Cerebellar cortex (tissue), 1 donor: Measurements from ENCODE around the gene CD164.
"Not testable (repeated sequence)": the region's sequence is repeated elsewhere in the genome, so short reads cannot be mapped to it uniquely, and the experiment has no call there.

Experiments
- DNase-seq: peaks from one replicate; pipeline ENCODE4 v3.0.0-alpha.2; 2015; ENCODE audit warnings: low spot score

CD164 gene

DNA sequence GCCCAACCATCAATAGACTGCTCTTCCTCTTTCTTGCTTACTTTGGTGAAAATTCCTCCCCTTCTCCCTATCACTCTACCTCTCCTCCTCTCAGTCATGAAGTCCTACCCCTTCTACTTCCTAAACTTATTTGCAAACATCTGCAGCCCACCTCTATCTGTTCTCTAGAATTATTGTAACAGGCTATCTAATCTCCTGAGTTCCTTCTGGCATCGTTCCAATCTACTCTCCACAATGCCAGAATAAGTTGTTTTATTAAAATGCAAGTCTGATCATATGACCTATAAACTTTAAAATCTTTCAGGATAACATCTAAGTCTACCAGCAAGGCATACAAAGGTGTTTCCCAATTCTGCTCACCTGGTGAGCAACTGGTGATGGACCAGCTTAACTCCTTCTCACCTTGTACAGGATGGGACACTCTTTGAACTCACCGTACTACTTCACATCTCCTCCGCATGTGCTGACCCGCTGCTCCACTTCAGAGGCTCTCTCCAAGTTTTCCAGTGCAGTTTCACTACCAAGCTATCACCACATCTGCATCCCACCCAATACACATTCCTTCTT, 7.9 kb downstream of the CD164 start:
- DNase-seq: no peak

DNA sequence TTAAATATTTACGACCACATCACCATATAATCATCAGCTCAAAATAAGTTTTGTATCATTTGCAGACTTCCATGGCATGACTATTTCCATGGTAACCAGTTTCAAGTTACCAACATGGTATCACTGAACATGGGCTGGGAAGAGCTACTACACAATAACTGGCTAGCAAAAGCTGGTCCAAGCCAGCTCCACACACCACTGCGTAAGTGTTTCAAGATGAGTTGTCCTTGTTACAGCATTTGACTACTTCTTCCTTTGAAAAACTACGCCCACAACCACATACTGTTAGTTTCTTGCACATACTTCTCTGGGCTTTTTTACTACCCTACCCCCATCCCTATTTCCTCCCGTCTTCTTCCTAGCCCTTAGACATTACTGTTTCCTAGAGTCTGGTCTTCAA, 8.5 kb downstream of the CD164 start:
- DNase-seq: no peak

DNA sequence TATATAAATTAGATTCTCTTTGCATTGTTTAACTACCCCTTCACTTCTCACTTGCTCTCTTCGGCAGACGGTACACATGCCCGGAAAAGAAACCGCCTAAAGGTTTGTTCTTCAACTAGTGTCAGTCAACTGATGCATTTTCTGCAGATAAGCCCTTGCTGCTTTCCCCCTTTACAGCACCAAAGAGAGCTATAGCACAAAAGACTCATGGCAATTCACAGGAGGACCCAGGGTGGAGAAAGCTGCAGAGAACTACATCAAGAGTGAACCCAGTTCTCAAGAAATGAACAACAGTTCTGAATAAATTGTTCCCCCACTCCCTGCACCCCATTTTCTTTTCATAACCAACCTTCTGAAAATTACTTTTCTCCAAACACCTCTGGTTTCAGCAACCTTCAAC, 8.9 kb downstream of the CD164 start:
- DNase-seq: no peak

- DNase-seq: no peak
Measured at GRCh38 chr6:109372130-109372529, 10.1 kb downstream of the CD164 start.

DNA sequence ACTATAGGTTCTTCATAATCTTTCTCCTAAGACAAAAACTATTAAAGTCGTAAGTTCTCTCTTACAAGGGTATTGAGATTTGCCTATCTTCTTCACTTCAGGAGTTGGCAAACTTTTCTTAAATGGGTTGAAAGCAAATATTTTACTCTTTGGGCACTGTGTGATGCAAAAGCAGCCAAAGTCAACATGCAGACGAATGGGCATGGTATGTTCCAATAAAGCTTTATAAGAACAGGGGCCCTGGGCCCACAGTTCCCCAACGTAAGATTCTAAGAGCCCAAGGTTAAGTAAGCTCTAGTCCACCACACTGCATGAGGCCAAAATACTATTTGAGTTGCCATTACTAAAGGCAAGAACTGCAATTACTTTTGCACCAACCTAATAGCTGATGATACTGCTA, 11.5 kb downstream of the CD164 start:
- DNase-seq: no peak

GRCh38 chr6:109370336-109370735, 11.9 kb downstream of the CD164 start:
- no peak for DNase-seq

- DNase-seq: no peak
Measured at GRCh38 chr6:109369728-109370127, 12.5 kb downstream of the CD164 start.

DNA sequence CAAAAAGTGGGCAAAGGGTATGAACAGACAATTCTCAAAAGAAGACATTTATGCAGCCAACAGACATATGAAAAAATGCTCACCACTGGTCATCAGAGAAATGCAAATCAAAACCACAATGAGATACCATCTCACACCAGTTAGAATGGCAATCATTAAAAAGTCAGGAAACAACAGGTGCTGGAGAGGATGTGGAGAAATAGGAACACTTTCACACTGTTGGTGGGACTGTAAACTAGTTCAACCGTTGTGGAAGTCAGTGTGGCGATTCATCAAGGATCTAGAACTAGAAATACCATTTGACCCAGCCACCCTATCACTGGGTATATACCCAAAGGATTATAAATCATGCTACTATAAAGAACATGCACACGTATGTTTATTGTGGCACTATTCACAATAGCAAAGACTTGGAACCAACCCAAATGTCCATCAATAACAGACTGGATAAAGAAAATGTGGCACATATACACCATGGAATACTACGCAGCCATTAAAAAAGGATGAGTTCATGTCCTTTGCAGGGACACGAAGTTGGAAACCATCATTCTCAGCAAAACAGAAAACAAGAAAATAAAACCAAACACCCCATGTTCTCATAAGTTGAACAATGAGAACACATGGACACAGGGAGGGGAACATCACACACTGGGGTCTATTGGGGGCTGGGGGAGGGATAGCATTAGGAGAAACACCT, 17.7 kb downstream of the CD164 start:
- DNase-seq: not testable (repeated sequence)

- DNase-seq: no peak
Measured at GRCh38 chr6:109363753-109364152, 18.5 kb downstream of the CD164 start.

DNA sequence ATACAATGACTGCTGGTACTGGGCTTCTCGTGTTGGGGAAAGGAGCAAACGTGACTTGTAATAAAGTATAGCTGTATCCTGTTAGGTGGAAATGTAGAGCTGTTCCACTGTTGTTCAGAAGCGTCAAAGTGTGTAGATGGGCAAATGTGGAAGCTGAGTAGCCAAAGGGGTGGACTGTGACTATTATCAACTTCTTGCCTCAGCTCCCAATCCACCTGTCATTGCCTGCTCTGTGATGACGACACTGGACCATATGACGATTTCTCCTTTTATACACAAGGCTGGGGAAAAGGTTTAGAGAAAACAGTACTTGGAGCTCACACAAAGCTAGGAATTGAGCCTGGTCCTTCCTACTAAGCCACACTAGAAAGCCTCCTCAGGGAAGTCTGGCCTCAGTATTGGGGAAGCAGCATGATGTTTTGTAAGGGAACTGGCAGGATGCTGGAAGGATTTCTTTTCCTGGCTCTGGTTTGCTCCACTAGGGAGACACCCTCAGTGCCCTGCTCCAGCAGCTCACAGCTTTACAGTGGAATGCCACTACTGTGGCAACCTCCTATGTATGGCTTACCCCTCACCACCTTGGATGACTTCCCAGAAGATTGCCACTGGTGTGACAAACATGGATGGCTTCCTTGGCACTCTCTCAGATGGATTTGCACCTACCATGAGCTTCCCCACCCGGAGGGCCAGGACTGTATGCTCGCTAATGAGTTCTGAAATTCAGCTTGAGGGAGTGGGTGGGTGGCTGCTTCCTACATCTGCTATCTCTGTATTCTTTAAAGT, 20.0 kb downstream of the CD164 start:
- no peak for DNase-seq

DNA sequence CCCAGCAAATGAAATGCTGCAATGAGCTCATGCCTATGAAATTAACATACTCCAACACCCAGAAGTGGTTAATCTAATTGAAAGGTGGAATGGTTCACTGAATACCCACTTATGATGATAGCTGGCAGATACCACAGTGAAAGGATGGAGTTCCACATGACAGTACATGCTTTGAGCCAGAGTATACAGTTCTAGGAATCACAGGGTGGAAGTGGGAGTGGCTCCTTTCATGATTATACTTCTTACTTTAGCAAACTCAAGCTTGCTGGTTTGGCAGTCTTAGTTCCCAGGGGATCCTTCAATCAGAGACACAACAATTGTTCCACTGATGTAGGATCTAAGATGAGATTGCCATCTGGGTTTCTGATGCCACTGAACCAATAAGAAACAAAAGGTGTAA, 21.5 kb downstream of the CD164 start:
- DNase-seq: no peak

- no peak for DNase-seq
Measured at GRCh38 chr6:109360281-109360680, 22.0 kb downstream of the CD164 start.

DNA sequence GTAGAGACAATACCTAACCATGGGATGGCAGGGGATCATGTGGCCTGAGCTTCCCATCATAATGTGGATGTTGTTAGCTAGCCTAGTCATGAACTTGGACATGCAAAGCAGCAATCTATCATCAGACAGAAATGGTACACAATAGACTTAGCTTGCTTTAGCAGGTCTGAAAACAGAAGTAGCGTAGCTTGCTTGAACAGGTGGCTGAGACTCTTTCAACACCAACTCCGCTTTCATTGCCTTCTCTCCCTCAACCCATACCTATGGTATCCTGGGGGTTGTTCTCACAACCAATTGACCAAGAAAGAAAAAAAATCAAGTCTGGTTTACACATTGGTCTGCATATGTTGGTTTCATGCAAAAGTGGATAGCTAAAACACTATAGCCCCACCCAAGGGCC, 23.0 kb downstream of the CD164 start:
- DNase-seq: no peak

DNA sequence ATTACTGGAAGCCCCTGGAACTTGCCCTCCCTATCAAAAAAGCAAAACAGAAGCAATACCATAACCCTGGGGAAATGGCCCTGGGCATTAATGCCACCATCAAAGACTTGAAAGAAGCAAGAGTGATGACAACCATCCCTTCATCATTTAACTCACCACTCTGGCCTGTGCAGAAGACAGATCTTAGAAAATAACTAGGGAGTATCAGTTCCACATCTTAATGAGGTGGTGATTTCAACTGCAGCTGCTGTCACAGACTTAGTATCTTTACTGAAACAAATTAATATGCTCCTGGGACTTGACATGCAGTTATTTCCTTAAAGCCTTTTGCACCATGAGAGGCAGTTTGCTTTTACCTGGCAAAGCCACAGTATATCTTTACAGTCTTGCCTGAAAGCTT, 24.1 kb downstream of the CD164 start:
- DNase-seq: no peak

GRCh38 chr6:109356237-109356636, 26.0 kb downstream of the CD164 start:
- no peak for DNase-seq

GRCh38 chr6:109351231-109352130, 30.8 kb downstream of the CD164 start:
- DNase-seq: no peak

- DNase-seq: no peak
Measured at GRCh38 chr6:109349419-109349987, 32.8 kb downstream of the CD164 start.

DNA sequence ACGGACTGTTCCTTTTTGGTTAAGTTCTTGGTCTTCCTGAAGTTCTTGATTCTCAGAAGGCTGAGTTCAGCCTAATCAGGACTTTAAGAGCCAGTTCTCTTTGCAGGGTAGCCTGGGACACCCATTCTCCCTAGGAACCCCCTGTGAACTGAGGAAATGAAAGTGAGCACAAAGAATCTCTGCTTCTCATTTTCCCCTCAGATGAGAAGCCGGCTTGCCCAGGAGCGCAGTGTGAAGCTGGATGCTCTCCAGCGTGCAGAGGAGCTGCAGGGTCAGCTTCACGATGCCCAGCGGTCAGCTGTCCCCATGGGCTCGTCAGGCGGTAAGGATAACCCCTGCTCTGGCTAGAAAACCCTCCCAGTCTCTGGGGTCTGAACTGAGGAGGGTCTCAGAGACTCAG, 34.0 kb downstream of the CD164 start:
- DNase-seq: no peak

DNA sequence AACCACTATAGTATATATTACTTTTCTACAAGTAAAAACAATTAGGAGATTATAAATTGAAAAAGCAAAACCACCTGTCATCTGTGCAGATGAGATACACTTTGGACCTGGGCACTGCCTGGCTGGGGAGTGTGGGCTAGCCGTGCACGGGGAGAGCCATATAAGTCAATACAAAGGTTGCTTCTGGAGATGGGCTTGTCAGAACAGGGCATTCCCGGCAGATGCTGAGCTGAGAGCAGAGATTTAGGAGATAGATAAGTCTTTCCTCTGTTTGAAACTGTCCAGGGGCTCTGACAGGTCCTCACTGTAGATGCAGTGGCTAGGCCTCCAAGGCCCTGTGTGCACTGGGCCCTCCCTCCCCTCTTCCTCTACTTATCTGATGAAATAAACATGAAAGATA, 34.5 kb downstream of the CD164 start:
- DNase-seq: no peak

GRCh38 chr6:109345986-109346385, 36.3 kb downstream of the CD164 start:
- no peak for DNase-seq

DNA sequence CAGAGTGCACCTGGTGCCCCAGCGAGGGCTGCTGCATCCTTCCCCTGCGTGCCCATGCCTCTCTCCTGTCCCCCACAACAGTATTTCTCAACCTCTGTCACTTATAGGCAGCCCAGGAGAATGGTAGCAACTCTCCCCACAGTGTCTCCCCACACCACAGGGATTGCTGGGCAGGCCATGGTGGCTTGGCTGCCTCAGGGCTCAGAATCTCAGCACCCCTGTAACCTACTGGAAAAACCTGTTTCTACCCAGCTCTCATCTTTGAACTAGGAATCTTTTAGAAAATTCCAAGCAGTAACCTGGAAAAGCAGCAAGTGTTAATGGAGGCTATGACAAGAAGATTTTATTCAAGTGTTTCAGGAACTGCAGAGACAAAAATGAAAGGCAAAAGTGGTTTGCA, 38.0 kb downstream of the CD164 start:
- DNase-seq: no peak

GRCh38 chr6:109343518-109343917, 38.7 kb downstream of the CD164 start:
- DNase-seq: no peak
